SK-MEL-5 (cell line): ENCODE results near the gene CACNA2D3. TPM values are rescaled to one million over a fixed set of nuclear protein-coding genes. Genes with fewer than 3 reads are reported as not detected.
A peak's percentile ranks its signal among the peaks of the same experiment; 100 is the strongest.

Experiments used
- DNase-seq: peaks from one replicate; pipeline ENCODE4 v3.0.0-alpha.2; 2016; ENCODE audit warnings: low read depth, low spot score
- in situ Hi-C: cut with HindIII; loops from 2 replicates; pipeline ENCODE4 v1.10.0; 2016; ENCODE audit warnings: low sequenced_read_pairs, high pct_unique_total_duplicates, low pct_unique_long_range_greater_than_20kb
- total RNA-seq: library from RNA; depleted of rRNA; stranded (reverse); fragments of >200 nt; shearing (Covaris generic); gene quantifications from 2 replicates; pipeline ENCODE4 v1.2.3, GENCODE V29; 2014

CACNA2D3 gene
- total RNA-seq, 1 experiment from 2014 or later = not detected

DNA sequence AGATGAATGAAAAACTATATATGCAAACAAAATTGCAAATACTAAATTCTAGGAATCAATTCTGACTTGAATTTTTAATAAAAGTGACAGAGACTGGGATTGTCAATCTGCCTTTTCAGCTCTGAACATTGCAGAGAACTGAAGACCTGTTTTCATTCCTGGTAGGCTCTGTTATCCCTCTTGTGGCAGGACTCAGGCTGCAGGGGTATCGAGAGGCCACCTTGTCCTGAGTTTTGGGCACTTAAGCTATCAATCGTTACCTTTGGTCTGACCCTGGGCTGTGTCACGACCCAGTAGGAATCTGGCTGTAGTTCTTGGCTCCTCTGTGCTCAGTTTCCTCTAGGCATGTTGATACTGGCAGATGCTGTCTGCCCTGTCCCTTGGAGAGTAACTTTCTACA is 238.0 kb downstream of the CACNA2D3 start:
- in situ Hi-C loops = no loop called here
- no peak for DNase-seq

DNA sequence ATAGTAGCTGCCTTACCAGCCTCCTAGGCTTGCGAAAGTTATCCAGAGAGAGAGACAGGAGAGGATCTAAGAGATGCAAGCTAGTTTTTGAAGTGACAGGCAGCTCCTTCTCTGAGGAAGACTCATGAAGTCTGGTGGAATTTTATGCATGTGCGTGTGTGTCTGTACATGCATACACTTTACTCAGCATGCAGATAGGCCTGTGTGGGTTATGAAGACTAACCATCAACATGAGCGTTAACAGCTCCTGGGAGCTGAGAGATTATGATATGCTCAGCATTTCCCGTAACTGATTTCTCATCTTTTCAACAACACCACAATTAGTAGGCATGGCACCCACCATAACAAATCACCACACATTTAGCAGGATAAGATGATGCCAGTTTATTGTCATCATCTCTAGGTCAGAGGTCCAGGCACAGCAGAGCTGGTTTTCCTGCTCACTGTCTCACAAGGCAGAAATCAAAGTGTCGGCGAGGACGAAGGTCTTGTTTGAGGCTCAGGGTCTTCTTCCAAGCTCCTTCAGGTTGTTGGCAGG is 239.5 kb downstream of the CACNA2D3 start:
- in situ Hi-C loops = no loop called here
- DNase-seq = no peak

GRCh38 chr3:54366007-54366750 is 243.8 kb downstream of the CACNA2D3 start:
- in situ Hi-C loops = no loop called here
- no peak for DNase-seq

DNA sequence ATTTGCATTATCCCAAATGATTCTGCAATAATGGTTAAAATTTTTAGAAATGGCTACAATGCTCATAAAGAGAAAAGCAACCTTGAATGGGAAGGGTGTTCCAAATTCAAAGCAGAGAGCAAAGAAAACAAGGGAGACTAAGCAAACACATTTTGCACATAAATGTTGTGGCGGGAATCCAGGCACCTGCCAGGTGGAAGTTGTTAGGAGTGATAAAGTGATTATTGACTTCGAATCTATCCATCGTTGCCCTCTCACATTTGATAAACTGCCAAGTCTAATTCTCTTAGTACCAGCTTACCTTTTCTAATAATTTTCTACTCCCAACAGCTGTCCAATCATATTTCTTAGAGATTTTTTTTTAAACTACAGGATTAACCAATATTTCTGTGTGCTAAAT is 244.5 kb downstream of the CACNA2D3 start:
- in situ Hi-C loops = no loop called here
- DNase-seq = no peak

DNA sequence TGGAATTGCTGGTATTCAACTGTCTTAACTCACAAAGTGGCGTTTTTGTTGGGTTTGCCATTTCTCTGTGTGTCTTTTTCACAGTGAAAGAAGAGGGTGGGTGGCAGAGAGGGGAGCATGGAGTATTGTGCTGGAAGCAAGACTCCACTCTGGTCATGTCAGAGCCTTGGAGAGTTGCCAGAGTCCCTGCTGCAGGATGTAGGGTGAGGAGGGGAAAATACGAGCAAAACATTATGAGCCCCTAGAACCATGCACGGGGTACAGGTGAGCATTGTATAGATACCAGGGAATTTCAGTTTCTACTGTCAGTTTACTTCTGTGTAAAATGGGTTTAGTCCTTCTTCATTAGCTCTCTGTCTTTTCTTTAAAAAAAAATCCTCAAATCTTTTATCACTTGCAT is 249.9 kb downstream of the CACNA2D3 start:
- in situ Hi-C loops = no loop called here
- no peak for DNase-seq

- in situ Hi-C loops = no loop called here
- DNase-seq = peak; percentile 50
Measured at GRCh38 chr3:54374214-54374852, 252.0 kb downstream of the CACNA2D3 start.

GRCh38 chr3:54376142-54376807 is 253.9 kb downstream of the CACNA2D3 start:
- in situ Hi-C loops = no loop called here
- DNase-seq = no peak

DNA sequence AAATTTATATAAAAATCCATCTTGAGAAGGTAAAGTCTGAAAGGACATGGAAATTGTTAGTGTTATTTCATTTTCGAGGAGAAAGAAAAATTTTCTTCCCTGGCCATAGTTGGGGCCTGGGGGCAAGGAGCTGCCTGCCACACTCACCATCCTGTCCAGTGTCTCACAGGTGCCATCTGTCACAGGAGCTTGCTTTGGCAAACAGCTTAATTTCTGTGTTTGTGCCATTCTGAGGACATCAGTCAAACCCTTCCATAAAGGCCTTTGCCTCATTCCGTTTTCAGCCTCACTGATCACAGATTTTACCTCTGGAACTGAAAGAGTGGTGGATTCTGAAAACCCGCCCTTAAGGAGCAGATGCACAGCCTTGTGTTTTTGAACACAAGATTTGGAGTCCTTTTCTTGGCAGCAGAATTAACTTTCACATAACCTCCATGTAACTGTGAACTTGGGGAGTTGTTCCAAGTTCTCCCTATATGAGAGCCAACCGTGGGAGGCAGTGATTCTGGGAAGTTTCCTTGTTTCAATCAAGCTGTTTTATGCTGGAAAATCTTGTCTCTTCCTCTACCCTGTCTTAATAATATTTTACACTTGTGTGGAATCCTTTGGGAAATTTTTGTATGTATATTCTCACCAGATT is 254.7 kb downstream of the CACNA2D3 start:
- in situ Hi-C loops = no loop called here

GRCh38 chr3:54378184-54378583 is 255.8 kb downstream of the CACNA2D3 start:
- in situ Hi-C loops = no loop called here
- no peak for DNase-seq

More for the DNA sequence above, 254.7 kb downstream of the CACNA2D3 start:
- DNase-seq = no peak

GRCh38 chr3:54384279-54384678 is 261.9 kb downstream of the CACNA2D3 start:
- in situ Hi-C loops = no loop called here
- DNase-seq = no peak

GRCh38 chr3:54390582-54390981 is 268.2 kb downstream of the CACNA2D3 start:
- in situ Hi-C loops = no loop called here
- DNase-seq = no peak

DNA sequence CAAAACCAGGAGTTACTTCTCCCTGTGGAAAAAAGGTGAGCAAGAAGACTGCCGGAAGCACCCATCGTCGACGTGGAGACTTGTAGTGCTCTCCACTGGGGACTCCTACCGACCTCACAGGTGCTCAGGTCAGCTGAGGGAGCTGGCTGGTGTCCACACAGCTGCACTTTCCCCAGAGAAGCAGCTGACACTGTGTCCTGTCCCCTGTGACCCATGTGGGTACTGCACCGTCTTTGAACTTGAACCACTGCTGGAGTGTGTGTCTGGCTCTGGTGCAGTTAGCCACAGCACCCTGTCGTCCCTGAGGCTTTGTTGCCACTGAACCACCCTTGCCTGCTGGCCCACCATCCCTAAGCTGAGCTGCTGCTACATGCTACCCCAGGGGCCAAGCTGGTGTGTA is 270.8 kb downstream of the CACNA2D3 start:
- DNase-seq = no peak
- in situ Hi-C loops = no loop called here

- in situ Hi-C loops = no loop called here
Measured at GRCh38 chr3:54408328-54408727, 286.0 kb downstream of the CACNA2D3 start.

GRCh38 chr3:54421943-54422342 is 299.6 kb downstream of the CACNA2D3 start:
- DNase-seq = no peak
- in situ Hi-C loops = no loop called here

More at GRCh38 chr3:54408328-54408727, 286.0 kb downstream of the CACNA2D3 start:
- no peak for DNase-seq

DNA sequence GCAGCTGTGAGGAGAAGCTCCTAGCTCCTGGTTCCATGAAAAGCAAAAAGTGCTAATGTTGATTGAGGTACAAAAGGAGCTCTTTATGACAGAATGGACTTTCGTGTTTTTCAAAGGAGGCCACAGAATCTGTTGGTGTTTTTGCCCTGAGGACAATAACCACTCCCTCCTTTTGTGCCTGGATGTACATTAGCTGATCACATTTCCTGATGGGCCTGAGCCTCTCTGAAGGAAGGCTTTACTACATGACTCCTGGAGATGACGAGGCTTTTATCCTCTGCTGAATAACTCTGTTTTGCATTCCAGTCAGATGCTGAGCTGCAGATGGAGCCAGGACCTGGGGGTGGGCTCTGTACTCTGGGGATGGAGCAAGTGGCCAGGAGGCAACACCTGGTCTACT is 301.9 kb downstream of the CACNA2D3 start:
- in situ Hi-C loops = no loop called here
- DNase-seq = no peak

- no peak for DNase-seq
- in situ Hi-C loops = no loop called here
Measured at GRCh38 chr3:54426381-54426780, 304.0 kb downstream of the CACNA2D3 start.

- DNase-seq = no peak
- in situ Hi-C loops = no loop called here
Measured at GRCh38 chr3:54427501-54427900, 305.1 kb downstream of the CACNA2D3 start.
